ENCODE data around the gene MMEL1. TPM values are rescaled to one million over a fixed set of nuclear protein-coding genes. Genes with fewer than 3 reads are reported as not detected.

The MMEL1 gene
- total and polyA plus RNA-seq, 2 of the 13 experiments (the other 11 are each of a cell fraction or from before 2014, with no cell fraction given): 0.48 TPM; not detected in 1

DNA sequence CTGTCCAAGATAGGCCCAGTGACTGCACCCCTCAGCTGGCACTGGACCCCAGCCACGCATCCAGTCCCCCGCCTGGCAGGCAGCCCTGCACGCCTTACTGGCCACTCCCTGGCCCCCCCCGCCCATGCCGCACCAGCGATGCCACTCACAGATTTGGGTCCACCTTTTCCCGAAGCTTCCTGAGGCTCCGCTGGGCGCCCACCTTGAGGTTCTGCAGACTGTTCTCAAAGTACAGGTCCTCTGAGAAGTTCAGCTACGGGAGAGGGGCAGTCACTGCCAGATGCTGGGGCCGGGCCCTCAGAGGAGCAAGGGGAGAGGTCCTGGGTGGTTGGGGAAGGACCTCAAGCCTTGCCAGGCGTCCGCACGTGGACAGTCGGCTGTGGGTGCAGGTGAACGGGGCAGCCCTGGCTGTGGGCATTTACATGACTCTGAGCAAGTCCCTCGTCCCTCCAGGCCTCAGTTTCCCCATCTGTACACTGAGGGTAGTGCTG is 38.1 kb downstream of the MMEL1 start:
- ATAC-seq: no peak
- Histone ChIP-seq H3K79me2 (ENCODE audit: insufficient read depth, low read length) (no peaks in the 10 kb centered on the region), H3K4me1 (ENCODE audit: insufficient read depth, low read length) (peaks cover 12% of the 10 kb centered on the region), H4K20me1 (ENCODE audit: insufficient read depth, low read length) (no peaks in the 10 kb centered on the region), H3K27ac (ENCODE audit: extremely low read length, insufficient read depth, low read length) (no peak overlapping the region), H3K36me3 (replicated peaks in 1 of 2; ENCODE audit: control insufficient read depth in 1 of 2, insufficient read depth in 2 of 2, low read length in 2 of 2) (no peaks in the 10 kb centered on the region), H3K9me3 (ENCODE audit: low read length) (no peaks in the 10 kb centered on the region), H2AFZ (ENCODE audit: low read length) (no peak overlapping the region), H3K27me3 (ENCODE audit: control insufficient read depth in 1 of 2, insufficient read depth in 2 of 2, low read length in 2 of 2) (peaks cover 8 to 47% of the 10 kb centered on the region in 2 experiments; a peak in 4 of 5 replicates), H3K4me3 (replicated peaks in 1 of 3; ENCODE audit: insufficient read depth in 1 of 3, low read depth in 2 of 3, low read length in 3 of 3) (no peak overlapping the region), H3K9ac (ENCODE audit: insufficient read depth, low read depth, low read length) (no peak overlapping the region), H3K4me2 (ENCODE audit: low read depth, low read length) (no peak overlapping the region)
- ChIA-PET CTCF (ENCODE audit: low intra/inter-chr PET ratio, low total read pairs) (no interaction called here), POLR2A (no interaction called here)
- DNase-seq (ENCODE audit: low spot score): no peak
- BruUV-seq (replicated peaks): no TSS peak
- no peak for FAIRE-seq
- no peak for TF ChIP-seq ZMAT3 (CRISPR knock-in tag; conservative IDR thresholded peaks at IDR 0.05)
- no peak for TF ChIP-seq MTA3 (CRISPR knock-in tag; IDR thresholded peaks at IDR 0.05)
- TF ChIP-seq AKAP8 (CRISPR knock-in tag; IDR thresholded peaks at IDR 0.05): no peak
- TF ChIP-seq ZNF572 (CRISPR knock-in tag; IDR thresholded peaks at IDR 0.05): no peak
- TF ChIP-seq, protein P1, sequence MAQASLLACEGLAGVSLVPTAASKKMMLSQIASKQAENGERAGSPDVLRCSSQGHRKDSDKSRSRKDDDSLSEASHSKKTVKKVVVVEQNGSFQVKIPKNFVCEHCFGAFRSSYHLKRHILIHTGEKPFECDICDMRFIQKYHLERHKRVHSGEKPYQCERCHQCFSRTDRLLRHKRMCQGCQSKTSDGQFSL (CRISPR knock-in tag; IDR thresholded peaks at IDR 0.05): no peak
- TF ChIP-seq, protein P2, sequence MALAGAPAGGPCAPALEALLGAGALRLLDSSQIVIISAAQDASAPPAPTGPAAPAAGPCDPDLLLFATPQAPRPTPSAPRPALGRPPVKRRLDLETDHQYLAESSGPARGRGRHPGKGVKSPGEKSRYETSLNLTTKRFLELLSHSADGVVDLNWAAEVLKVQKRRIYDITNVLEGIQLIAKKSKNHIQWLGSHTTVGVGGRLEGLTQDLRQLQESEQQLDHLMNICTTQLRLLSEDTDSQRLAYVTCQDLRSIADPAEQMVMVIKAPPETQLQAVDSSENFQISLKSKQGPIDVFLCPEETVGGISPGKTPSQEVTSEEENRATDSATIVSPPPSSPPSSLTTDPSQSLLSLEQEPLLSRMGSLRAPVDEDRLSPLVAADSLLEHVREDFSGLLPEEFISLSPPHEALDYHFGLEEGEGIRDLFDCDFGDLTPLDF (CRISPR knock-in tag; IDR thresholded peaks at IDR 0.05): no peak
- no peak for TF ChIP-seq ZNF577 (CRISPR knock-in tag; IDR thresholded peaks at IDR 0.05; ENCODE audit: borderline replicate concordance, low read depth)
- TF ChIP-seq, protein P3, sequence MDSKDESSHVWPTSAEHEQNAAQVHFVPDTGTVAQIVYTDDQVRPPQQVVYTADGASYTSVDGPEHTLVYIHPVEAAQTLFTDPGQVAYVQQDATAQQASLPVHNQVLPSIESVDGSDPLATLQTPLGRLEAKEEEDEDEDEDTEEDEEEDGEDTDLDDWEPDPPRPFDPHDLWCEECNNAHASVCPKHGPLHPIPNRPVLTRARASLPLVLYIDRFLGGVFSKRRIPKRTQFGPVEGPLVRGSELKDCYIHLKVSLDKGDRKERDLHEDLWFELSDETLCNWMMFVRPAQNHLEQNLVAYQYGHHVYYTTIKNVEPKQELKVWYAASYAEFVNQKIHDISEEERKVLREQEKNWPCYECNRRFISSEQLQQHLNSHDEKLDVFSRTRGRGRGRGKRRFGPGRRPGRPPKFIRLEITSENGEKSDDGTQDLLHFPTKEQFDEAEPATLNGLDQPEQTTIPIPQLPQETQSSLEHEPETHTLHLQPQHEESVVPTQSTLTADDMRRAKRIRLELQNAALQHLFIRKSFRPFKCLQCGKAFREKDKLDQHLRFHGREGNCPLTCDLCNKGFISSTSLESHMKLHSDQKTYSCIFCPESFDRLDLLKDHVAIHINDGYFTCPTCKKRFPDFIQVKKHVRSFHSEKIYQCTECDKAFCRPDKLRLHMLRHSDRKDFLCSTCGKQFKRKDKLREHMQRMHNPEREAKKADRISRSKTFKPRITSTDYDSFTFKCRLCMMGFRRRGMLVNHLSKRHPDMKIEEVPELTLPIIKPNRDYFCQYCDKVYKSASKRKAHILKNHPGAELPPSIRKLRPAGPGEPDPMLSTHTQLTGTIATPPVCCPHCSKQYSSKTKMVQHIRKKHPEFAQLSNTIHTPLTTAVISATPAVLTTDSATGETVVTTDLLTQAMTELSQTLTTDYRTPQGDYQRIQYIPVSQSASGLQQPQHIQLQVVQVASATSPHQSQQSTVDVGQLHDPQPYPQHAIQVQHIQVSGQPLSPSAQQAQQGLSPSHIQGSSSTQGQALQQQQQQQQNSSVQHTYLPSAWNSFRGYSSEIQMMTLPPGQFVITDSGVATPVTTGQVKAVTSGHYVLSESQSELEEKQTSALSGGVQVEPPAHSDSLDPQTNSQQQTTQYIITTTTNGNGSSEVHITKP (CRISPR knock-in tag; IDR thresholded peaks at IDR 0.05; ENCODE audit: low read depth): no peak
- no peak for TF ChIP-seq KLF16 (CRISPR knock-in tag; IDR thresholded peaks at IDR 0.05)
- TF ChIP-seq, protein P4, sequence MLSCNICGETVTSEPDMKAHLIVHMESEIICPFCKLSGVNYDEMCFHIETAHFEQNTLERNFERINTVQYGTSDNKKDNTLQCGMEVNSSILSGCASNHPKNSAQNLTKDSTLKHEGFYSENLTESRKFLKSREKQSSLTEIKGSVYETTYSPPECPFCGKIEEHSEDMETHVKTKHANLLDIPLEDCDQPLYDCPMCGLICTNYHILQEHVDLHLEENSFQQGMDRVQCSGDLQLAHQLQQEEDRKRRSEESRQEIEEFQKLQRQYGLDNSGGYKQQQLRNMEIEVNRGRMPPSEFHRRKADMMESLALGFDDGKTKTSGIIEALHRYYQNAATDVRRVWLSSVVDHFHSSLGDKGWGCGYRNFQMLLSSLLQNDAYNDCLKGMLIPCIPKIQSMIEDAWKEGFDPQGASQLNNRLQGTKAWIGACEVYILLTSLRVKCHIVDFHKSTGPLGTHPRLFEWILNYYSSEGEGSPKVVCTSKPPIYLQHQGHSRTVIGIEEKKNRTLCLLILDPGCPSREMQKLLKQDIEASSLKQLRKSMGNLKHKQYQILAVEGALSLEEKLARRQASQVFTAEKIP (CRISPR knock-in tag; IDR thresholded peaks at IDR 0.05; ENCODE audit: borderline replicate concordance): no peak
- TF ChIP-seq ZNF558 (CRISPR knock-in tag; IDR thresholded peaks at IDR 0.05; ENCODE audit: borderline replicate concordance): no peak
- no peak for TF ChIP-seq NR3C1 (CRISPR knock-in tag; IDR thresholded peaks at IDR 0.05)
- no peak for TF ChIP-seq ESRRA (CRISPR knock-in tag; IDR thresholded peaks at IDR 0.05; ENCODE audit: low read depth)
- TF ChIP-seq SMC3 (IDR thresholded peaks at IDR 0.05; ENCODE audit: low read length): no peak
- TF ChIP-seq FOXJ3 (CRISPR knock-in tag; IDR thresholded peaks at IDR 0.05; ENCODE audit: borderline replicate concordance): no peak
- intact Hi-C loops (cut with micrococcal nuclease; ENCODE audit: unreplicated experiment): no loop called here
- WGBS (ENCODE audit: low lambda C conversion rate): 50% methylated on average over 6 of the region's 17 CpGs
- in situ Hi-C loops (cut with HindIII; ENCODE audit: extremely low pct_ligation_motif_present, low pct_unique_long_range_greater_than_20kb): no loop called here

Measured in HepG2 (cell line).